M059J (cell line): ENCODE data around the gene FXYD3. TPM values are rescaled to one million over a fixed set of nuclear protein-coding genes. Genes with fewer than 3 reads are reported as not detected.

Experiments used
- DNase-seq: peaks from one replicate; pipeline ENCODE4 v3.0.0-alpha.2; 2012; ENCODE audit warnings: low read depth
- total RNA-seq: library from RNA; depleted of rRNA; stranded (reverse); fragments of >200 nt; shearing (Covaris generic); gene quantifications from 2 replicates; pipeline ENCODE4 v1.2.3, GENCODE V29; 2014; rRNA removed

The FXYD3 gene, protein sequence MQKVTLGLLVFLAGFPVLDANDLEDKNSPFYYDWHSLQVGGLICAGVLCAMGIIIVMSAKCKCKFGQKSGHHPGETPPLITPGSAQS
- 0.64 TPM in 1 of 2 replicates, not detected in the other for total RNA-seq

DNA sequence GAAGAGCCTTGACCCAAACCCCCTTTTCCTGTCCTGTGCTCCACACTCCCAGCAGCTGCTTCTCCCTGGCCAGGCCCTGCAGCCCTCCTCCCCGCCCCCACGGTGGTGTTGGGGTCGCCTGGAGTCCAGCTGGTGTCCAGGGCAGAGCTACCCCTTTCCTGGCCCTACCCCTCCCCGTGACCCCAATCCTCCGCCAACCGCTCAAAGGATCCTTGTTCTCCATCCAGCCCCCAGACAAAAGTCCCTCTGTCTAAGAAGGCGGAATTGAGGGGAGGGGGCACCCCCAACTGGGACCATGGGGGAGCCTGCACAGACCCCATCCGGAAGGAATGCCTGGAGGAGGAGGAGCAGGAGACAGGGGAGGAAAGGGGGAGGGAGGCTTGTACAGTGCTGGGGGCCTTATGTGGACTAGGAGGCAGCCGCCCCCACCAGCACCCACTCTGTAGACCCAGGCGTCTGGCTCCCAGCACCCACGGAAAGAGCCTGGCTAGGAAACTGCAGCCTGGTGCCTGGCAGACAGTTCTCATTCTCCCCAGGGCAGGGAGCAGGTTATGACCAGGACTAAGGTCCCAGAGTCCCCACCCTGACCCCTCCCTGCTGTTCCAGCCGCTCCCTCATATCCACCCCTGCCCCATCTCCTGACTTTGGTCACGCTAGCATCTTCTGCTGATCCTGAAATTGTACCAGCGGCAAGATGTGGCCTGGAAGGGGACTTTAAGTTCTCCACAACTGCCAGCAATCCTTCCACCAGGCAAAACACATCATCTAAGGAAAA lies at the start of gene FXYD3:
Gene FXYD3 (plus strand): TSS at position 647 of the 775 bp plus-strand sequence. CDS start 3,554 bp downstream, outside the sequence.
- no peak for DNase-seq

DNA sequence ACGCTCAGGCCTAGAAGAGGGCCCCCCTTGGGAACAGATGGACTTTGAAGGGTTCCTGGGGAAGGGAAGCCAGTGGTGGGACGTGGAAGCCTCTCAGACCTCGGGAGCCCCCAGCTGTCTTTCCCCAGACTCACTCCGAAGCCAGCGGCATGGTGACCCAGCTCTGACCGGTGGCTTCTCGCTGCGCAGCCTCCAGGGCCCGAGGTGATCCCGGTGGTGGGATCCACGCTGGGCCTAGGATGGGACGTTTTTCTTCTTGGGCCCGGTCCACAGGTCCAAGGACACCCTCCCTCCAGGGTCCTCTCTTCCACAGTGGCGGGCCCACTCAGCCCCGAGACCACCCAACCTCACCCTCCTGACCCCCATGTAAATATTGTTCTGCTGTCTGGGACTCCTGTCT lies 49.5 kb upstream of the FXYD3 start:
- no peak for DNase-seq

DNA sequence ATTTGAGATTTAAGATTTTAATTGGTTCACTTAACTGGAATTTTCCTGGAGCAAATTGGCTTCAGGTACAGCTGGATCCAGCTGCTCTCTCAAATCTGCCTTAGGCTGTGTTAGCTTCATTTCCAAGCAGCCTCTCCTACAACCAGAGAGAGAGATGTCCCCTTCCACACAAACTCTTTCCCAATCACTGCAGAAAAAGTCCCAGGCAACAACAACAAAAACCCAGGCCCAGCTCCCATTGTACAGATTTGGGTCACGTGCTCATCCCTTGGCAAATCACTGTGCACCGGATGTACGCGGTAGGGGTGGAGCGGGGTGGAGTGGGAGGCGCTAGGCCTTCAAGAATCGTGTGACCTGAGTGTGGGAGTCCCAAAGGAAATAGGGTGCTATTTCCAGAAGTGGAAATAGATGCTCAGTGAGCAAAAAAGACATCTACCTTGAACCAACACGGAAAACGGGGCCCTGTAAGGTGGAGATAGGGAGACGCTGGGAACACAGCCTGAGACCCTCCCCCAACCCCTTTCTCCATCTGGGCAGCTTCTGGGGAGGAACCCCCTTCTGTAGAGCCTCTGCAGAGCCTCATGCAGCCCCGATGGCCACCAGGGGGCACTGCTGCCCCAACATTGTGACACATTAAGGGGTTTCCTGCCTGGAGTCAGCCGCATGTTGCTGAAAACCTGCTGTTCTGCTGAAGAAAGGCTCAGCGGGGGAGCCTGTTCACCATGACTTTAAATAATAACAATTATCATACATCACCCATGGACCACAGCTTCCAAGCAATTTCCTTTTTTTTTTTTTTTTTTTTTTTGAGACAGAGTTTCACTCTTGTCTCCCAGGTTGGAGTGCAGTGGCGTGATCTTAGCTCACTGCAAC lies 48.7 kb upstream of the FXYD3 start:
- DNase-seq, result peak; percentile 71

DNA sequence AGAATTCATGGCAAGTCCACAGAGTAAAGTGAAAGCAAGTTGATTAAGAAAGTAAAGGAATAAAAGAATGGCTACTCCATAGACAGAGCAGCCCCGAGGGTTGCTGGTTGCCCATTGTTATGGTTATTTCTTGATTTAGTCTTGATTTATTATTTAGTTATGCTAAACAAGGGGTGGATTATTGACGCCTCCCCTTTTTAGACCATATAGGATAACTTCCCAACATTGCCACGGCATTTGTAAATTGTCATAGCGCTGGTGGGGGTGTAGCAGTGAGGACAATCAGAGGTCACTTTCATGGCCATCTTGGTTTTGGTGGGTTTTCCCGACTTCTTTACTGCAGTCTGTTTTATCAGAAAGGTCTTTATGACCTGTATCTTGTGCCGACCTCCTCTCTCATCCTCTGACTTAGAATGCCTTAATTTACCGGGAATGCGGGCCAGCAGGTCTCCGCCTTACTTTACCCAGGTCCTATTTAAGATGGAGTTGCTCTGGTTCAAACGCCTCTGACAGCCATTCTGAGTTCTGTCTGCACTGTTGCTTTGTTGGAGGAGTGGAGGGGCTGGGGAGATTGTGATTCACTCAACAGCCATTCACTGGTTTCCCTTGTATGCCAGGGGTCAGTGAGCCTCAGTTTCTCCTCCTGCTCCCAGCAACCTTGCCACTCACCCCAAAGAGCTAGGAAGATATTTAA lies 46.5 kb upstream of the FXYD3 start:
- DNase-seq, result no peak

DNA sequence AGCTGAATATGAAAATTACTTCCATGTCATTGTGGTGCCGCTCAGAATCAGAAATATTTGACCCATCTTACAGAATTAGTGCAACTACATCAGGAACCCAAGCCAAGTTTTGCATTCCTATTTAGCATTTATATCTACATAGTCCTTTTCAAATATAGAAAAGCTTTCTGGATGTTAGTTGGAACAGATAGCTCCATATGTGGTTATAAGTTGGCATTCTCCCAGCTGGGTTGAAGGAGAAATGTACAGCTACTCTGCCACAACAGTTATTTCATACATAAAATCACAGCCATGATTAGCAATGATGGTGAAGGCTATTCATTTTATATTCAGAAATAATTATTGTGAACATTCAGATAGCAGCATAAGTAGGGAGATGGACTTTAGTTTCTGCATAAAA lies 45.9 kb upstream of the FXYD3 start:
- no peak for DNase-seq

DNA sequence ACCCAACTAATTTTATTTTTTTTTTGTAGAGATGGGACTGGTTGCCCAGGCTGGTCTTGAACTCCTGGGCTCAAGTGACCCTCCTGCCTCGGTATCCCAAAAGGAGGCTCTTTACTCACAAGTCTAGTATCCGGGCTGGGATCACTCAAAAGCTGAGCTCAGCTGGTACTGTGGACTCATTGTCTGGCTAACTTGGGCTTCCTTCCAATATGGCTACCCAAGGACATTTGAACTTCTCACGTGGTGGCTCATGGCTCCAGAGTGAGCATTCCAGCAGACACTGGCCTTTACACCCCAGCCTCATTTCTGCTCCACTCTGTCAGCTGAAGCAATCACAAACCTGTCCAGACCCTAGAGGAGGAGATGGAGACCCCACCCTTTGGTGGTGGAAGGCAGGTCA lies 45.2 kb upstream of the FXYD3 start:
- no peak for DNase-seq

DNA sequence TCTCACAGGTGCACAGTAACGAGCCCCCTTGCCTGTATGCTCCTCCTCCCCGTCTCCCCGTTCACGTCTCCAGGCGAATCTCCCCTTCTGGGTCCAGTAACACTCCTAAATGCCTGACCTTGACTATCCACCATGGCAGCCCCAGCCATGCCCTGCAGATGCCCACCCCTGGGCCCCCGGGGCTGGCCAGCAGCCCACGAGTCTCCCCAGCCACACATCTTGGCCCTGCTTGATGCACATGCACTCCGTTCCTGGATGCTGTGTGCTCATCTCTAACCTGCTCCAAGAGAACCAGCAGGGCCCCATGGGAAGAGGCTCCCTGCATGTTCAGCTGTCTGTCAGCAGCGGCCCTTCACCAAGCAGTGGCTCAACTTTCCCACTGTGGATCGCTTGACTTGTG lies 42.1 kb upstream of the FXYD3 start:
- no peak for DNase-seq

DNA sequence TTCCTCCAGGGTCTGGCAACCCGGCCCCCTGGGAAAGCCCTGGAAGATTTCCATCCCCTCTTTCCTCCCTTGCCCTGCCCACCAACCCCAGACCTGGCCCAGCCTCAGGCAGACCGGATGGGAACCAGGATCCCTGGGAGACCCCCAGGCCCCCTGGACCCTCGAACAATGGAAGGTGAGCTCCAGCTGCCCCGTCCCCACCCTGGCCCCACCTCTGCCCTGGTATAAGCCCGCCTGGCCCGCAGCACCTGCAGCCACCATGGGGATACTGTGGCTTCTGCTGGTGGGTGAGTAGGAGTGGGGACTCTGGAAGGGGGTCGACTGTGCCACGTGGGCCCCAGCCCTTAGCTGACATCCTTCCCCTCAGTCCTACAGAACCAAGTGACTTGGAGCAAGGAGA lies 41.7 kb upstream of the FXYD3 start:
- no peak for DNase-seq

DNA sequence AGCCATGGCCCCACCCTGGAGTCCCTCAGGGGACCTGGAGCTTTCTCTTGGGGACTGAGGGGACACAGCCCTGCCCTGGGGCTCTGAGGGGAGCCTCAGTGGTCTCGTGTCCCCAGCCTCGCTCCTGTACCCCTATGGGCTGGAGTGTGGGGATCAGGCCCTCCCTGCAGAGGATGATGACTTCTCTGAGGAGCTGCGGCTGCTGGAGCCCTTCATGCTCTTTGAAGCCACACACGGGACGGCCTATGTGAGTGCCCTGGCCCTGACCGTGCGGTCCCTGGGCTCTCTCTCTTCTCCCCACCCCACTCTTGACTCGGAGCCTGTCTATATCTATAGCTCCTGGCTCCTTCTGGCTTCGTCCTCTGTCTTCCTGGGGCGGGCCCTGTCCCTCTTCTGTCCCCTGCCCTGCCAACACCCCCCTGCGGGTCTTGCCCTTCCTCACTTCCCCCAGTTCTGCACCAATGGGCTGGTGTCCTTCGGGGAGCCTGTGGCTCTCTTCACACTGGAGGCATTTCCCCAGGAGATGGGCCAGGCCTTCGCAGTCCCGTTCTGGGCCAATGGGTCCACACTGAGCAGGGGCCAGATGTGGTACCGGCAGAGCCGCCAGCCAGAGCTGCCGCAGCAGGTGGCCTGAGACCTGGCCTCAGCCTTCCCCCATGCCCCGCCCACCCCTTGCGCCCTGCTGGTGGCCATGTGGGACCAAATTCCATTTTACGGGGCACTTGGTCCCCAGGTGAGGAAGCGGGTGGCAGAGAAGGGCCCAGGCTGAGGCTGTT lies 41.0 kb upstream of the FXYD3 start:
- no peak for DNase-seq

DNA sequence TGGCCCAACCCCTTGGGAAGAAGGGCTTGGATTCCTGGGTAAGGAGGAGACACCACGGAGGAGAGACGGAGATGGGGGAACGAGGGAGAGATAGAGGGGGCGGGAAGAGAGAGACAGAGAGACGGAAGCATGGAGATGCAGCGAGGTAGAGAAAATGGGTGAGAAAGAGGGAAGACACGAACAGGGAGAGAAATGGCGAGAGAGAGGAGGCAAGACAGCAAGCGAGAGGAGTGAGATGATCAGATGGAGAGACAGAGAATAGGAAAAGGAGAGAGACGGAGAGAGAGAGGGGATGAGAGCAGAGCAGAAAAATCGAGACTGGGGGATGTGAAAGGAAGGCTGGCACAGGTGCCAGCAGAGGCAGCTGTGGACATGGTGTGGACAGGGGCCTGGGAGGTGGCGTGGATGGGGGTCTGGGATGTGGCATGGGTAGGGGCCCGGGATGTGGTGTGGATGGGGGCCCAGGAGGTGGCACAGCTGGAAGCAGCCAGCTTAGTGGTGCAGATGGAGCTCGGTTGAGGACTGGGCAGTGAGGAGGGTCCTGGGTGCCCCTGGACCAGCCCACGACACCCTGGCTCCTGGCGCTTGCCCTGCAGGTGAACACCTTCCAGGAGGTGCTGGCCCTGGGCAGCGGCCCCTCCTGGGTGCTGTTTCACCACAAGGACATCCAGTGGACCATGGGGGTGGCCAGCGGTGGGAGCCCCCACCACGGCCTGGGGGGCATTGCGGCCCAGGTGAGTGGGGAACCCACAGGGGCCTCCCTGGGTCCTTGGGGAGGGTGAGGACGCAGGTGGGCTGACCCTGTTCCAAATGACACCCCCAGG lies 40.2 kb upstream of the FXYD3 start:
- no peak for DNase-seq

DNA sequence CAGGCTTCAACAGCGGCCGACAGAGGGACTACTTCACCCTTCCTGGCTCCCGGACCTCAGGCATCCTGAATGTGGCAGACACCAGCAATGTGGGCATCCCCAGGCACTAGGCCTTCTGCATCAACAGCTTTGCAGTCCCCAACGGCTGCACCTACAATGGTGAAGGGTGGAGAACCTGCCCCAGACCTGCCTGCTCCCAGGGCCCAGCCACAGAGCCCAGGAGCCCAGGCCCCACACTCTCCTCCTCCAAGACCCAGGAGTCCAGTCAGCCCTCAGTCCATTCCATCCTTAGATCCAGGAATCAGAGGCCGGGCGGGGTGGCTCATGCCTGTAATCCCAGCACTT lies 39.6 kb upstream of the FXYD3 start:
- DNase-seq, result no peak

DNA sequence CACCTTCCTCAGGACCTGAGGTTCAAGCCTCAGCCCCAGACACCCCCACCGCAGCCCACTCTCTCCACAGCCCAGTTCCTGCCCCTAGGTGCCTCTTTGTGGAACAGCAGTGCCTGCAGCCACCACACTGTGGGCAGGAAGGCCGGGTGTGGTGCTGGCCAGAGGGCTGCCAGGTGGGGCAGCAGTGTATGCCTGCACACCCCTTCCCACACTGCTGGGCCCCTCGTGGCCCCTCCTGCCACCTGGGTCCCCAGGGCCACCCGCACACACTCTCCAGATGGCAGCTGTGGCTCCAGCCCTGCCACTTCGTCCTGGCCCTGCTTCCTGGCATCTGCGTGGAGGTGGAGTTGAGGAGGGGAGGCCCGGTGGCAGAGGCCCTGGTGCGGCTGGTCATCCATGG lies 39.0 kb upstream of the FXYD3 start:
- DNase-seq, result no peak

DNA sequence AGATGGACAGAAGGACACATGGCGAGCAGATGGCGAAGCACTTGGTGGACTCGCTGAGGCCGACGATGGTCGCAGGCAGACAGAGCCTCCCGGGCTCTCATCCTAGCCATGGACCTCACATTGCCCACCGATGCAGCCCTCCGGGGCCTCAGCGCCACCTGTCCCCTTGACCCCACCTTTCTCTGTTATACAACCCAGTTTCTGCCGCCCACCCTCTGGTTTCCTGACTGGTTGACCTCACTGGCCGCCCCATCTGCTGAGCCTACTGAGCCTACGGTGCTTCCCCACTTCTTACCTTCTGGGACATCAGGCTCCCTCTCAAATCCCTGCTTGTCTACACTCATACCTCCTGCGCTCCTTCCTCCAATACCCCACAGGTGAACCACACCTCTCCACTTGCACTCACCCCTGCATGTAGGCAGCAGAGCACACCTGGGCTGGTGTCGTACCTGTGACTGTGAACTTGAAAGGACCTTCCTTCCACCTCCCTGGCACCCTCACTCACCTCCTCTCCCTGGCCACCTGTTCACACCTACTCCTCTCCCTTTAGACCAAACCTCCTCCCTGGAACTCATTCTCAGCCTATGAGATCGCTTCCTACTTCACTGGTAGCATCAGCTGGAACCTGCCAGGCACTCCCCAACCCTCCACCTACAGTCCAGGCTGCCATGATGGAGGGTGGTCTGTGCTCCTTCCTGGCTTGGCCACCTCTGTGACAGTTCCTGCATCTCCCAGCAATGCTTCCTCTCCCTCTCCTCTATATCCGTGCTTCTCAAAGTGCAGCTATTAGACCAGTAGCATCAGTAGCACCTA lies 38.0 kb upstream of the FXYD3 start:
- DNase-seq, result no peak

DNA sequence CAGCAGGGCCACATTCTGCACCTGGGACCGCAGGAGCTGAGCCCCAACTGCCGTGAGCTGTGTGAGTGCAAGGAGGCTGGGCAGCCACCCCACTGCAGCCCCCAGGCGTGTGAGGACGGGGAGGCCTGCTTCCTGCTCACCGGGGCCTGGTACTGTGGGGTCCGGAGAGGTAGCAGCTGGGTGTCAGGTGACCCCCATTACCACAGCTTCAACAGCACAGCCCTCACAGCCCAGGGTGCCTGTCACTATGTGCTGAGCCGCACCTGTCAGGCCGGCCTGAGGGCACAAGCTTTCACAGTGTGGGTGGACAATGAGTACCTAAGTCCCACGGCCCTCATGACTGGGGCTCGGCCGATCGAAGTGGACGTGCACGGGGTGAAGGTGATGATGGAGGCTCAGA lies 35.8 kb upstream of the FXYD3 start:
- DNase-seq, result no peak

DNA sequence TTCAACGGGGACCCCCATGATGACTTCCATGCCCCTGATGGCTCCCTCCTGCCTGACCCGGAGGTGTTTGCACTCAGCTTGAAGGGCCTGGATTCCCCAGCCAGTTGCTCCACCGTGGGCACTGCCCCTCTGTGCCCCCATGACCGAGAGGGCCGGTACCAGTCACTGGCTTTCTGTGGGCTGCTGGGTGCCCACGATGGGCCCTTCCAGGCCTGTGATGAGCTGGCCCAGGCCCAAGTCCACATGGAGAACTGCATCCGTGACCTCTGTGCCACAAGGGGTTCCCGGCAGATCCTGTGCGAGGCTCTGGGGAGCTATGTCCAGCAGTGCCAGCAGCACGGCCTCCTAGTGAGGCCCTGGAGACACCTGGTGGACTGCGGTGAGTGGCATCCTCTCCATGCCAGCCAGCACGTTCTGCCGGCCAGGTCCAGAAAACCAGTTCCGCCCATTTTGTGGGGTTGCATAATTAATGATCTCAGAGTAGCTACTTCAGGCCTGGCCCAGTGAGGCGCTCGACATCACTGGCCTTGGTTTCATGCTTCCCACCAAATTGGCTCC lies 34.9 kb upstream of the FXYD3 start:
- DNase-seq, result no peak

DNA sequence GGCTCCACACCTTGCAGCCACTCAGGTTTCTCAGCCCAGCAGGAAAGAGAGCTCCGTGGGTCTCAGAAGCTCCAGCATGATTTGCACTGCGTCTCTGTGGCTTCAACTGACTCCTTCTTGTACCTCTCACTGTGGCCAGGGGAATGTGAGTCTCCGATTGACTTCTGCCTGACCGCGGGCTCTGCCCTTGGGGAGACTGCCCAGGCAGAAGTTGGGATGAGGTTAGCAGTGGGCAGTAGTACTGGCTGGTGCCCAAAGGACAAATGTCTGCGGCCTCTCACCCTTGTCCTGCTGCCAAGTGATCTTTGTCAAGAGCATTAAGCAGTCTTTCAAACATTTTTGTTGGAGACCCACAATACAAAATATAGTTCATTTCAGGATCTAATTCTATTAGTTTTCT lies 34.4 kb upstream of the FXYD3 start:
- no peak for DNase-seq

DNA sequence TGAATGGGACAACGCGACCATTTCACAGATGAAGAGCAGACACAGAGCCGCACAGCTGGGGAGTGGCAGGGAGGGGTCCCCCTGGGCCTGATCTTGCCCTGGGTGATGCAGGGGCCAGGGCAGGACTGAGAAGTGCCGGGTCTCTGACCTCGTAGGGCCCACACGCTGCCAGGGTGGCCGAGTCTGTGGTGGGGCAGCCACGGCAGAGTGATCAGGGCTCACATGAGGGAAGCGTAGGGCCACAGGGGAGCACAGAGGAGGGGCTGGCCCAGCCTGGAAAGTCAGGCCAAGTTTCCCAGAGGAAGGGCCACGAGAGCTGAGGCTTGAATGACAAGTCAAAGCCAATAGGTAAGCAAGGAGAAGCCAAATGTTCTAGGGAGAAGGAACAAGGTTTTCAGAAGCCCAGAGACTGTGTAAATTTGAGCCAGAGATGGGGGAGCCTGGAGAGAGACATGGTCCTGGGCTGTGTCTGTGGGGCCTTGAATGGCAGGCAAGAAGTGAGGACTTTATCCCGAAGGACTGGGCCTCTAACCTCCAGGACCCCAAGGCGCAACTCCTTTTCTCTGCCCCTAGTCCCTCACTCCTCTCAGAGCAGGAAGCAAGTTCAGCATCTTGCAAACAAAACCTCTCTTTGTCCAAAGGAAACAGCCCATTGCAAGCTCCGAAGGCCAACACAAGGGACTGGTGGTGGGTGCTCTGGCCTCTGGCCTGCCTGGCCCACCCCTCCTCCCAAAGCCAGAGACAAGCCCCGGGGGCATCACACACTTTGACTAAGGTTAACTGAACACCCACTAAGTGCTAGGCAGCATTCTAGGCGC lies 31.7 kb upstream of the FXYD3 start:
- no peak for DNase-seq

DNA sequence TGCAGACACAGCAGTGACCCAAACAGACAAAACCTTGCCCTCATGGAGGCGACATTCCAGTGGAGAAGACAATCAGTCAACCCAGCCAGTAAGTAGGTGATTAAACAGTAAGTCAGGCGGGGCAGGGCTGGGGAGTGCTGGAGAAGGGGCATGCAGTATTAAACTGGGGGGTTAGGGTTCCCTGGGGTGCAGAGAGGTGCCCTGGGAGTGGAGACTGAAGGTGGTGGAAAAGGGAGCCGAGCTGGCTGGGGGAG lies 31.2 kb upstream of the FXYD3 start:
- no peak for DNase-seq

DNA sequence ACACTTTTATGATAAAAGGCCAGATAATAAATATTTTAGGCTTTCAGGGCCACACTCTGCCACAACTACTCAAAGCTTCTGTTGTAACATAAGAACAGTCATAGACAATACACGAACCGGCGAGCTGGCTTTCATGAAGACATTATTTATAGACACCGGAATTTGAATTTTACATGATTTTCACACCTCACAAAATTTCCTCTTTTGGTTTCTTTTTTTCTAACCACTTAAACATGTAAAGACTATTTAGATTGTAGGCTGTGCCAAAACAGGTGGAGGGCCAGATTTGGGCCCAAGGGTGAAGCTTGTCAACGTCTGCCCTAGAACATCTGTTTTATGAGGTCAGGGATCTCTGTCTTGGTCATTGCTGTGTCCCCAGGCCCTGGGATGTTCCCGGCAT lies 29.7 kb upstream of the FXYD3 start:
- DNase-seq, result no peak
